Measurements from ENCODE around the gene GPR62.

GRCh38 chr3:52004163-52004787 is 49.1 kb downstream of the GPR62 start:
- TF ChIP-seq CTCF (IDR thresholded peaks at IDR 0.05) (peak in 2 of 4 experiments; percentile 24 to 37), POLR2A (IDR thresholded peaks at IDR 0.05) (no peak)

All from prostate gland (tissue), 2 donors.